Activated CD4-positive, alpha-beta T cell treated with anti-CD3 and anti-CD28 coated beads for 4 hours (primary cell): ENCODE measurements around the gene RAX.

Experiments used
- DNase-seq, 2 donors: peaks; one replicate each; pipeline ENCODE4 v3.0.0-alpha.2; 2020

Gene RAX

GRCh38 chr18:59239642-59240041, 33.6 kb downstream of the RAX start:
- DNase-seq, result no peak

GRCh38 chr18:59238385-59238784, 34.9 kb downstream of the RAX start:
- no peak for DNase-seq

DNA sequence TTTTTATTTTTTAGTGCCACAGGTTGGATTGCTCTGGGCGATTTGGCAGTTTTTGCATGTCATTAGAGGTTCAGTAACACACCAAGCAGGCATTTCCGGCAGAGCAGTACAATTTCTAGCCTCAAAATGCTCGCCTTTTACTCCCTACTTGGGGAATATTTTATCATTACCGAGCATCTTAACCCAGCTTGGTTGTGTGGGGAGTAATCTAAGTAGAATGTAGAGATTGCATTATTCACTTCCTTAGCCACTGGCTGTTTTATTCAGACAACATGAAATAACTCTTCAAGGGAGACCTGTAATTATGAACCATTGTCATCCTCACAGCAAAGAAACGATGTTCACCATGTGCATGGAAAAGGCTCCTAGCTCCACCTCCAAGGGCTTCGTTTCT, 40.2 kb downstream of the RAX start:
- no peak for DNase-seq

- DNase-seq, result no peak
Observed at GRCh38 chr18:59232309-59233016, 40.8 kb downstream of the RAX start.

GRCh38 chr18:59231877-59232276, 41.4 kb downstream of the RAX start:
- no peak for DNase-seq

DNA sequence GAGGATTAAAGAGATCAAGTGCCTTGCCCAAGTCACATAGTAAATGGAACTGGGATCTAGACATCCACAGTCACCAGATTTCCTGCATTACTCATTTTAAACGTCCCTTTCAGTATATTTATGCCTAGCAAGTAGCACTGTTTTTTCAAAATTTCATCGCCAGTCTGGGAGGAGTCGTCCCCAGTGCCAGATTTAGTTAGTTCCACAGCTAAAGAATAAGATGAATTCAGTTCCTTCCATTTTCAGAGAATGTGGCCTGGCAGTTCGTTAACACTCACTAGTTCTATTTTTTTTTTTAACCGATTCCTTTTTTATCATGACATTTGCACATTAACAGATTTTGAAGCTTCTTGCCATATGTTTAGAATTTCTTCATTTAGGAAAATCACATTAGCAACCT, 42.1 kb downstream of the RAX start:
- no peak for DNase-seq

DNA sequence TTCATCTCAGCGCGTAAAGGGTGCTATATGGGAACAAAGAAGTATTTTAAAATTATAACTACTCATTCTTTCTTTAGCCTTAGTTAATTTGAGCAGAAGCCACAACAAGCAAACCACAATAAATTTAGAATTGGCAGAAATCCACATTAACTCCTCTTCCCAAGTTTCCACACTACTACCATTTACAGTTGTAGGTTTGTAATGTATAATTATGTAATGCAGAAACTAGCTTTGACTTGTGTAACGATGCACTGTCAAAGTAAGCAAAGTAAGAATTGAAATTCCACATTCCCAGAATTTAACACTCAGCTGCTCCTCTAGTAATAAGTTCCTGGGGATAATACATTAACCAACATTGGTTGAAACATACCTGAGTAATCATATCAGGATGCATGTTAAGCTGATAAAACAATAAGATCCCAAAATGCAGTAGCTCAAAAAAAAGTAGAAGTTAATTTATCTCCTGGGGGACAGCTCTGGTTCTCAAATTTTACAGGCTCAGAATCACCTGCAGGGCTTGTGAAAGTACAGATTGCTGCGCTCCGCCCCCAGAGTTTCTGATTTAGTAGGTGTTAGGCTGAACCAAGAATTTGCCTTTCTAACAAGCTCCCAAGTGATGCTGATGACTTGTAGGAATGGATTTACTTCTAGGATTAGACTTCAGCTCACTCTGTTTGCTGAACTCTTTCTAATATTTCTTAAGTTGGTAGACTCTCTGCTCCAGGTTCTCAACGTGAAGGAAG, 43.4 kb downstream of the RAX start:
- no peak for DNase-seq

GRCh38 chr18:59229191-59229590, 44.1 kb downstream of the RAX start:
- no peak for DNase-seq

GRCh38 chr18:59228351-59228750, 44.9 kb downstream of the RAX start:
- DNase-seq, result no peak

DNA sequence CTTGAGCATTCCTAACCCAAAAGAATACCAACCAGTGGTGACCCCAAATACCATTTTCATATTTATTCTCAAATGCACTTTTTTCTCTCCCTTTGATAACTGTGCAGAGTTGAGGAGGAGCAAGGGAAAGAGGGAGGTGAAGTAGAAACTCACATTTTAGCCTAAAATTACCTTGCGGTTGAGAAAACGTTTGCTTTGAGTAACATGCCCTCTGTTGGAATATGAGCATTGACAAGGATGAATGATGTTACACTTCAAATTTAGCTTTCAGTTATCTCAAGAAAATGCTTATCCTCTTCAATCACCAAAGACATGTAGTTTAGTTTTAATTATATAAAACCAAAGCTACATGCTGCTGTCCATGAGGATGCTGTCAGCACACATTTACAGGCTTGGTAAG, 50.9 kb downstream of the RAX start:
- DNase-seq, result no peak

DNA sequence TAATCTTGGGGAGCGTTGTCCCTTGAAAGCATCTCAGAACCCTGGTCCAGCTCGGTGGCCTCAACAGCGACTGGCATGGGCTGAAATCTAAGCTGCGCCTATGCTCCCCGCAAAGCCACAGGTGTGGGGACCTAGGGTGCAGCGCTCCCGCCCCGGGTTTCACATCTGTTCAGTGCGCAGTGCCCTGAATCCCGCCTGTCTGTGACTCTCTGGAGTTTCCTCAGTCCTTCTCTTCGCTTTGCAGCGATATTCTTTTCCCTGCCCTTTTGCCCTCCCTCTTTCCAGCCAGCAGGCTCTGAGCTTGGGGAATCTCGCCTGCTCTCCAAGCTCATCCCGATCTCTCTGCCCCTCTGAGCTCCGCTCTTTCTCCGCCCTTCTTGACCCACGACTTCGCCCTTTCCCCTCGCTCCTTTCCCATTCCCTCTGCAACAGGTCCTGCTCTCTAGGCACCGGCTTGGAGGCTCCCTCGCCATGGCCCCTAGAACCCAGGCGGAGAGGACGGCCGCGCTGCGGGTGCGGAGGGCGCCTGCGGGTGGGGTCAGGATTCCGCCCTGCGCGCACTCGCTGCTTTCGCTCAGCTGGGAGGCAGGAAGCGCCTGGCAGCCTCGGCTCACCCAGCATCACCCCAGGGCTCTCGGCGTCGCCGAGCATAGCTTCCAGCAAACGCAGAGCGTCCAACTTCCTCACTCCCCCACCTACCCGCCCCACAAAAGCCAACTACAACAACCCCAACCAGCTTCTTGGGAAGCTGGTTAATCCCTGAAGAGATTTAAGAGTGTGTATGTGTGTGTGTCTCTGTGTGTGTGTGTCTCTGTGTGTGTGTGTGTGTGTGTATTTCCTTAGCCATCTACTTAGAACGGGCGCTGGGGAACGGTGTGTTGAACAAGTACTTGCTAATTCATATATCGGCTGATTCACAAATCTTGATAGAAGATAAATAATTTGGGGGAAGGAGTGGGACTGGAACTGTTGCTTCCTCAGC, 52.2 kb downstream of the RAX start:
- DNase-seq, result no peak

GRCh38 chr18:59220164-59220783, 53.0 kb downstream of the RAX start:
- no peak for DNase-seq

DNA sequence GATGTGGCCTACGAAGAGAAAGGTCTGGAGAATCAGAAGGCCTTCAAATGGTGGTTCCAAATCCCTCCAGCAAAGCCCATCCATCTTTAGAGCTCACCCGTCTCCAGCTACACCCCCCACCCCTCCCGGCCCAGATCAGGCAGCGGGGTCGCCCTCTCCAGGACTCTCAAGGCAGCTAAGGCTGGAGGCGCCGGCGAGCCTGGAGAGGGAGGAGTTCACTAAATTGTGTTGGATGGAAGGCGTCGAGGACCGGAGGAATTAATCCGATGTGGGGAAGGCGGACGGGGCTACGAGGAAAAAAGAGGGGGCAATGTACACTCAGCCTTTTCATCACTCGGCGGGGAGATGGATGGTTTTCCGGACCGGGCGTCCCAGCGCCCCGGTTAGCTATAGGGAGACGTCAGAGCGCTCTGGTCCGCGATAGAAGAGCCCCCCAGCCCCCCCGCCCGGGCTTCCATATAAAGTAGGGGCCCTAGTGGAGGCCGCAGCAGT, 53.5 kb downstream of the RAX start, which contains the start of gene GRP:
GRP (plus strand) TSS at position 487 of the 492 bp plus-strand sequence. CDS start 108 bp downstream, outside the sequence.
- no peak for DNase-seq

GRCh38 chr18:59218018-59218417, 55.2 kb downstream of the RAX start:
- no peak for DNase-seq
